ENCODE results near the gene PCAT6. TPM values are rescaled to one million over a fixed set of nuclear protein-coding genes. Genes with fewer than 3 reads are reported as not detected.

The PCAT6 gene
- 0.86 and 1.9 TPM in 2 replicates for total RNA-seq

DNA sequence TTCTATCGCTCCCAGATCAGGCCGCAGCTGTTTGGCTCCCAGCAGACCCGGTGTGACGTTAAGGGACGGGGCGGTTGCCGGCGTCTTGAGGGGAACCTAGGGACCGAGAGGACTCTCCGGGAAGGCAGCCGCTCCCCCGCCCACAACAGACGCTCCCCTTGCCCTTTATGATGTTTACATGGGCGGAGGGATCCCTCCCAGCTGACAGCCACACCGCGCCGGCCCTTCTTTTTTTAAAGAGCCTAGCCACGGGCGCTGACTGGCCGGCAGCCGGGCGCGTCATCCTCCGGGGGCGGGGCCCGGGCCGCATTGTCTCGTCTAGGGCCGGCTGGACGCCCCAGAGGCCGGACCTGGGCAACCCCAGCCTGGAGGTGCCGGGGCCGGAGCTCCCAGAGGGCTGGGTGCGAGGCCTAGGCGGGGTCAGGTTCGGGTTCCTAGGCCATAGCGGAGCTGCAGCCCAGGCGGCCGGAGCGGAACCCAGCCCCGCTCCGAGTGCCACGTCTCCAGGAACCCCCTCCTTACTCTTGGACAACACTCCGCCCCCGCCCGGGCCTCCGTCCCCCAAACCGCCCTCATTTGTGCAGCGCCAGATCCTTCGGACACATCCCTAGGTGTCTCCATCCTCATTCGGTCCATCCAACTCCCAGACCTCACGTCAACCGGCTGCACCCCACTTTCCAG, at the start of gene PCAT6:
Gene PCAT6 (plus strand): TSS at position 340 of the 681 bp plus-strand sequence.

DNA sequence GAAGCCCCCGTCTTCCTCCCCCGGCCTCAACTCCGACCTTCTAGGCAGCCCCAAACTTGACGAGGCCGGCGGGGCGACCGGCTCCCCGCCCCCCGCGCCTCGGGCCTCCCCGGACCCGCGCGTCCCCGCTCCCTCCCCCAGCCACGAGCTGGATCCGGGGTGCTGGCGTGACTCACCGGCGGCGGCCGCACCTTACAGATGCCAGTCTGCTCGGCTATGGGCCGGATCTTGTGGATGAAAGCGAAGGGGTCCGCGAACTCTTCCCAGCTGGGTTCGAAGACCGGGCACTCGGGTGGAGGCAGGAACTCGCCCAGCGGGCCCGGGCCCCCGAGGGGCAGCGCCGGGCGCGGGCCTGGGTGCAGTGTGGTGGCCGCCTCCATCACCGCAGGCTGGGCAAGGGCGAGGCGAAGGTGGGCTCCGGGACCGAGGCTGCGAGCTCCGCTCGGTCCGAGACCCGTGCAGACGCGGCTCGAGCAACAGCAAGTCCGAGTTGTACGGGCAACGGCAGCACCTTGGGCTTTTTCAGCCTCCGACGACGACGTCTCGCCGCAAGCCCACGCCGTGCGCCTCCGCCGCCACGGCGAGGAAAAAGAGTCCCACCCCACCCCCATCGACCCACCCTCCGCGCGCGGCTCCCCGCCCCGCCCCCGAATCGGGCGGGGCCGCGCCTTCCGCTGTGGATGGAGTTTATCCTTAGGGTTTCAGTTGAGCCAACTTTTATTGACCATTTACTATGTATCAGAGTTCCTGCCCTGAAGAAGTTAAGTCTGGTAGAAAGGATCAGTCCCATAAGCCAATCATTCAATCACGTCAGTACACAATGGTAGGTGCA, 2.6 kb upstream of the PCAT6 start, which contains the start of gene KDM5B:
Gene KDM5B (minus strand): TSS at position 496 of the 832 bp plus-strand sequence. CDS start 116 bp downstream, at position 380.

Other genes starting within 250 kb of the PCAT6 start
- gene SYT2, start 100.5 kb upstream of the PCAT6 start, total RNA-seq, result not detected in 2 replicates
- gene KDM5B, start 2.5 kb upstream of the PCAT6 start, total RNA-seq, result 30.8 and 32.6 TPM in 2 replicates
- gene RABIF, start 78.2 kb downstream of the PCAT6 start, total RNA-seq, result 3.7 and 5.0 TPM in 2 replicates
- 20.2 and 24.5 TPM in 2 replicates for gene KLHL12, start 116.3 kb downstream of the PCAT6 start, total RNA-seq
- 62.8 and 83.6 TPM in 2 replicates for gene ADIPOR1, start 147.4 kb downstream of the PCAT6 start, total RNA-seq
- gene CYB5R1, start 156.3 kb downstream of the PCAT6 start, total RNA-seq, result 33.2 and 35.3 TPM in 2 replicates
- 82.2 and 83.5 TPM in 2 replicates for gene TMEM183A, start 196.4 kb downstream of the PCAT6 start, total RNA-seq
- gene PPFIA4, start 215.5 kb downstream of the PCAT6 start, total RNA-seq, result not detected in 2 replicates

Data from myometrial cell (primary cell).